GM21786 (cell line): ENCODE data around the gene ITGB8.
"Not testable (repeated sequence)": the region's sequence is repeated elsewhere in the genome, so short reads cannot be mapped to it uniquely, and the experiment has no call there.

Experiments used
- ATAC-seq: cut with Tn5 transposase; IDR thresholded peaks from one replicate; pipeline ENCODE4 v1.9.1; 2021; ENCODE audit not compliant: unreplicated experiment

ITGB8 gene

DNA sequence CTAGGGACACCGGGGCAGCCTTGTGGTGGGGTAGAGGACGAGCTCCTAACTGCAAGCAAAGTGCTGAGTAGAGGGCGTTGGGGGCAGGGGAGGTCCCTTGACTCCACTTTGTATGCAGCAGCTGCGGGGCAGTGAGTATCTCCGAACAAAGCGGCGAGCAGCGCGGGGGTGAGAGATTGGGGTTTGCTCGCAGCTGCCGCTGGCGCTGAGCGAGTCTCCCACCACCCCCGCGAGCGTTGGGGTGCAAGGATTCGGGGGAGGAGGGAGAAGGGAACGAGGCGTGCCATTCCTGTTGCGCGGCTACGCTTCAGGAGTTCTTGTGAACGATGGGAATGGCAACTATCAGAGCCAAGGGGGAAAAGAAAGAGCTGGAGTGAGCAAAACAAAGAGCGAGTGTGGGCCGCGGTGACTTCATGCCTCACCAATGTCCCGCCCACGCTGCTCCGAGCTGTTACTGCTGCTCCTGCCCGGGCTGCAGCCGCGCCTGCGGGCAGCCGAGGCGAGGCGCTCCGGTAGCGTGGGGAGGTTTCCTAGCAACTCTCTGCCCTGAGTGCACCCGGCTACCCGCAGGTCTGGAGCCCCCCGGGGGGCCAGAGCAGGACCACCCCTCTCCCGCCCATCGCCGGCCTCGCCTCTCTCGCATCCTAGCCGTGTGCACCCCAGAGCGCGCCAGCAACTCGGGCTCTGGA, at the start of gene ITGB8:
ITGB8 (plus strand) TSS at position 662 of the 689 bp plus-strand sequence. CDS start 907 bp downstream, outside the sequence.
- peak; percentile 44 for ATAC-seq

DNA sequence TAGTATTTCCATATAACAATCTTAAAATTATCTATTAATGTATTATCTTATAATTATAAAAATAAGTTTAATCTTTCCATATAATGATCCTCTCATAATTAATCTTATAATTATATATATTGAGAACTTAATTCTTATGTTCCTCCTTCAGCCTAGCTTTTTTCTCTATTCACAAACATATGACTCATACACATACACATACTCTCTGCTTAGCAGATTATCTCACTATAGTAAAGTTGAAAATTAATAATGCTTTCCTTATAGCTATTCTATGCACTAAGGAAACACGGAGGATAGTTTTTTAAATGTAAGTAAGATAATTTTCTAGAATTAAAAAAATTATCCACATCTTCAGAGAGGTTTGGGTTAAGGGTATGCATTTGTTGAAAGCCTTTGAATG, 47.7 kb upstream of the ITGB8 start:
- ATAC-seq = no peak

DNA sequence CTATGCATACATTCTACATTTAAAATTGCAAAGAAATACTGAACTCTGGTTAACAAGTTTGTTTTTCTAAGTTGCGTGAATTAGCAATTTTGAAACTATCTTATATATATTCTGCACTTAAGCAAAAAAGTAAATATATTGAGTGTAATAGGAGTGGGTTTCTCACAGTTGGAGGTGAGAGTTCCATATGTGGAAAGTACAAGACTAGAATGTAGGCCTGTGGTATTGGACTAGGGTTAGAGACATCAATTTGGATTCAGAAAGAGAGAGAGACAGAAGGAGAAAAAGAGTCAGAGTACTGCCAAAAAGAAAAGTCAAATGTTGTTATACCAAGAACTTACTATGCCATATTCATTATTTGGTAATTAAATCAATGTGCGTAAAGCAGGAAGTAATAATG, 47.3 kb upstream of the ITGB8 start:
- no peak for ATAC-seq

GRCh38 chr7:20284003-20284770, 46.5 kb upstream of the ITGB8 start:
- ATAC-seq = peak; percentile 57

DNA sequence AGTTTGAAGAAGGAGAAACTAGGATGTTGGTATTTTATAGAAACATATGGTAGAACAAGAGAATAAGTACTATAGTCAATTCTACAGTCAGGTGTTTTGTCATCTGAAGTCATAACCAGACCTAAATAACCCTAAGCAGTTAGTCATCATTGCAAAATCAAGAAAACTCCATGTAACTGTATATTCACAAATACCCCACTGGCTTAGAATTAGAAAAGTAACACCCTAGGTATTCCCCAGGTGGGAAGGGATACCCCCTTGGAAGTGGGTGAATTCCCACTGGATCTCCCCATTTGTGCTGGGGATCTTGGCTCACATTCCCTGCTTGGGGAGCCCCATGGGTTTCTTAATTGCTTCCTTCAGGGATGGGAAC, 45.9 kb upstream of the ITGB8 start:
- ATAC-seq = no peak

GRCh38 chr7:20287317-20287716, 43.4 kb upstream of the ITGB8 start:
- ATAC-seq = peak; percentile 53

- ATAC-seq = no peak
These were observed 42.7 kb upstream of the ITGB8 start for GRCh38 chr7:20288036-20288435.

DNA sequence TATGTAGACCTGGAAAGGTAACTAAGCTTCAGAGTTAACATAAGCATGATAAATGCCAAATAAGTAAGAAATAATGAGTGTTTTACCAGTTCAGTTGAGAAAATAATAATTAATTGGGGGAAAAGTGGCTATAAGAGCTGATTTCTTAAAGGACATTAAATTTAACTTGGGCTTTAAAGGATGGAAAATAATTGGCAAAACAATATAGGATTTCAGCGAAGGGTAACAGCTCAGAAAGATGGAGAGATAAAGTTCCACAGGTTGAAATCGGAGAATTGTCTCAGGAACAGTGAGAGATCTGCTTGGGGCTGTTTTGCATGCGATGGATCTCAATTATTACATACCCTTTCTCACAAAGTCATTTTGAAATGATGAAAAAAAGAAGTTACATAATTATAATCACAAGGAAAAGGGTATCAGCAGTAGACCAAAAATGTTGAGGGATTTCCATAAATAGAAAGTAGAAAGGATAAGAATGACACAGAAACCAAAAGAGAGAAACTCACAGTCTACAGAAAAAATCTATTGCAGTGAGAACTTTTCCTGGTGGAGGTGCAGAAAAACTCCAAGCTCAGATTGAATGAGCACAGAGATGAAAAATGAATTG, 40.1 kb upstream of the ITGB8 start:
- no peak for ATAC-seq

DNA sequence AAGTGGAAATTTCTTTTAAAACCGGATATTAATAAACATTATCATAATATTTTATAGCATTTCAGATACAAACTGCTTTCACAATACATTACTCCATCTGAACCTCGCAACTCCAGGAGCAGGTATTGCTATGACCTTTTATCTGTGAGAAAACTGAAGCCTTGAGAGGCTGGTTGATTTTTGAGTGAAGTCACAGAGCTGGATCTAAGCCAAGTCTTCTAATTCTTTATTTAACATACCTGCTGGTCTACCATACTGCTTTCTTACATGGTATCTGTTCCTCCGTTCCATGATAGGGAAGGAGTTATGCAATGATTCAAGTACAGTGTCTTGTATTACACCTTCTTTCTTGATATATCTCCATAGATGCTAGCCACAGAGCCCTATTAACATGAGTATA, 37.4 kb upstream of the ITGB8 start:
- ATAC-seq = no peak

GRCh38 chr7:20296444-20296843, 34.3 kb upstream of the ITGB8 start:
- no peak for ATAC-seq

DNA sequence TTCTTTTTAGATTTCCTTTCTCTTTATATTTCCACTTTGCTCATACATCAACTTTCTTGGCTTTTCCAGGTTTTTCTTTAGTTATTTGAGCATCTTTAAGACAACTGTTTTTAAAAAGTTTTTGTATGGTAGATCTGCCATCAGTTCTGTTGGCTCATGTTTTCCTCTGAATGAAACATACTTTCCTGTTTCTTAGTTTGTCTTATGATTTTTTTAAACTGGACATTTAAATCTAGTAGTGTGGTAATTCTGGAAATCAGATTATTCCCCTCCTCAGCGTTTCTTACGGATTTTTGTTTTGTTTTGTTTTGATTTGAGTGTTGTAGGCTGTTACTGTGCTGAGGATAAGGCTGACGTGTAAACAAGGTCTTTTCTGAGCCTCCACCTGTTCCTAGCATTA, 33.8 kb upstream of the ITGB8 start:
- ATAC-seq = no peak

GRCh38 chr7:20298486-20298901, 32.2 kb upstream of the ITGB8 start:
- no peak for ATAC-seq

DNA sequence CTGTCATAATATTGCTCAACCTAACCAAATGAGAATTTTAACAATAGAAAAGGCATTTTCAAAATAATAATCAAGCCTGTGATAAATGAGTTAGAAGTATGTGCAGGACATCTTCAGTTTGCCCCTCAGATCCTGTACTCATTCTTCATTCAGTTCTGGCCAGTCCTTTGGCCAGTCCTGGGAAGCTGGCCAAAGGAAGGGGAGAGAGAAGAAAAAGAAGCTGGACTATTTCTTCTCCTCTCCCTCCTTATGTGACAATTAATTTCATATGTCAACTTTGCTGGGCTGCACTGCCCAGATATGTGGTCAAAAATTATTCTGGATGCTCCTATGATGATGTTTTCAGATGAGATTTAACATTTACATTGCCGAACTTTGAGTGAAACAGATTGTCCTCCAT, 31.6 kb upstream of the ITGB8 start:
- no peak for ATAC-seq

DNA sequence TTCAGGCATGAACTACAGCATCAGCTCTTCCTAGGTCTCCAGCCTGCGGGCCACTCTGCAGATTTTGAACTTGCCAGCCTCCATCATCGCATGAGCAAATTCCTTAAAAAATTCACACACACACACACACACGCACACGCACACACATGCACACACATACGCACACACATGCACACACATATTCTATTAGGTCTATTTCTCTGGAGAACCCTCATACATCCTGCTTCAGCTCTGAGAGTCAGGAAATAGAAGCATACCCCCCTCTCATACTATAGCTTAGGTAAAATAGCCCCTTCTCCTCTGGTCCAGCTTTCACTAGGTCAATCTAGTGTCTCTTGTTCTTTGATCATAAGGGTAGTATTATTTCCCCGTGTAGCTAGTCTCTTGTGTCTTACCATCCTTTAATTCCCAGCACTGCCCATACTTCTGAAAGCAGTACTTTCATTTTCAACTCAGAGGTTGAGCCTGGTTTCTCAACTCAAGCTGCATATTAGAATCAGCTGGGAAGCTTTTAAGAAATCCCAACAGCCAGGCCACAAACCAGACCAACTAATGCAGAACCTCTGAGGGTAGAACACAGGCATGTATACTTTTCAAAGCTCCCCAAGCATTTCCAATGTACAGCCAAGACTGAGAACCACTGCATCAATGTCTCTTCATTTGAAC, 30.9 kb upstream of the ITGB8 start:
- peak; percentile 68 for ATAC-seq

DNA sequence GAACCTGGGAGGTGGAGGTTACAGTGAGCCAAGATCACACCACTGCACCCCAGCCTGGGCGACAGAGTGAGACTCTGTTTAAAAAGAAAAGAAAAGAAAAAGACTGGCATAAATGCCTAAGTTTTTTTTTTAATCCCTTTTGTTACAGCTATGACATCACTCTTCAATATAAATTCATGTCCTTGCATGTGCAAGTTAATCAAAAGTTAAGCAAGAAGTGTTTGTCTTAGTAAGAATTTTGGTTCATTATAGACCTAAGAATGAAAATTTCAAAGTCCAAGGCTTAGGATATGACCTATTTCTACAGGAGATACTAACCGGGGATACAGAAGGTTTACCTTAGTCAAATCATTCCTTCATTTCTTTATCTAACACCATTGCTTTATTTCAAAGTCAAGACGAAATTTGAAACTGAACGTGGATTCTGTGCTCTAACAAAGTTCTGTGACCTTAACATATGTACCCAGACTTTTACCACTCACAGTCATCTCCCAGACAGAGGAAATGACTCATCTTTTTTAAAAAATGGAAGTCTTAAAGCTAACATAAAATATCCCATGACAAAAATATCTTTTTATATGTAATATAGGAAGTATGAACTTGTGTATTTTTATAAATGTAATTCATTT, 29.3 kb upstream of the ITGB8 start:
- ATAC-seq = no peak

GRCh38 chr7:20302300-20302699, 28.4 kb upstream of the ITGB8 start:
- ATAC-seq = not testable (repeated sequence)

- no peak for ATAC-seq
These were observed 27.8 kb upstream of the ITGB8 start for GRCh38 chr7:20302891-20303290.

DNA sequence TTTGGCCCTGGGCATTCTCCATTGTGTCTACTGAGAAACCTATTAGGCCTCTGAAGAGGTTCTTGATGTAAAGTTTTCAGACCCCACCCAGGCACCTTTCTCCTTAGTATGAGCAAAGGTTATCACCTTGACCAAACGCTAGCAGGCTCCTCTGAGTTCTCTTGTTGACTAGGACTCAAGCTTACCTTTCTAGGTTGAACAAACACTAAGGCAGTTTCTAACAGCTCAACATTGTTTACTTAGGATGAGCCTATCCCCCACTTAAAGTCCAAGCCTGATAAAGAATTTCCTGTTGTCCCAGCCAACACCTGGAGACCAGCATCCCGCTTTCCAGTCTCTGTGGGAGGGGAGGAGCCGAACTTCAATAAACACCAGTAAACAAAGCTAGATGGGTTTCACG, 26.3 kb upstream of the ITGB8 start:
- no peak for ATAC-seq

- no peak for ATAC-seq
These were observed 25.0 kb upstream of the ITGB8 start for GRCh38 chr7:20305726-20306125.

DNA sequence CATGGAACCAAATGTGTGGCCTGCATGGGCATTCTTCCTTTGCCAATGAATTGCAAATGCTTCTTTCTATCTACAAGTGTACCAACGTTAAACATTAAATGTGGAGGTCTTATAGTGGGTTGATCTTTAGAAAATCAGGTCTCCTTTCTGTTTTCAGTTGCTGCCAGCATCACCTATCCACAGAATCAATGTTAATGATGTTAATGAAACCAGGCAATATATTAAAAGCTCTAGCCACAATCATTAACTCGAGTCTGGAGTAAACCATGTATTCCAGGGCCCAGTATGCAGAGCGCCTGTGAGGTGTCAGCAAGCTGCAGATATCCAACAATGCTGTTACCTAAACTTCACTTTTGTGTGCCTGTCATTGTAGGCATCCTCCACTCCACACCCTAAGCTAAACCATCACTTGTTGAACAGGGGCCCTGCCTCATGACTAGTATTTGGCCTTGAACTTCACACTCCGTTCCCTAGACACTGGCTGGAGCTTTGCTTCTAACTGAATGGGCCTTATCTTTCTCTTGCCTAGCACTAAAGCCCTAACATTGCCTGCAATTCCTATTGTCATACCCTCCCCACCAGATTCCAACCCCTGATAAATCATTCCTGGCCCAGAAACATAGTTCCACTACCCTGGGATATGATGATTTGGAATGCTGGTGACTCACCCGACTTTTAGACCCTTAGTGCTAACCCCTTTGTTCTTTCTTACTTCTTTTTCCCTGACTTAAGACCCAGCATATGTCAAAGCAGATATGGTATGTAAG, 24.3 kb upstream of the ITGB8 start:
- ATAC-seq = no peak
